ENCODE results near the gene THOC2. TPM values are rescaled to one million over a fixed set of nuclear protein-coding genes. Genes with fewer than 3 reads are reported as not detected.
"Not testable (repeated sequence)": the region's sequence is repeated elsewhere in the genome, so short reads cannot be mapped to it uniquely, and the experiment has no call there.

The THOC2 gene
- total RNA-seq, 6 experiments from 2014 or later = 24.0 to 39.8 (median 29.6) TPM

DNA sequence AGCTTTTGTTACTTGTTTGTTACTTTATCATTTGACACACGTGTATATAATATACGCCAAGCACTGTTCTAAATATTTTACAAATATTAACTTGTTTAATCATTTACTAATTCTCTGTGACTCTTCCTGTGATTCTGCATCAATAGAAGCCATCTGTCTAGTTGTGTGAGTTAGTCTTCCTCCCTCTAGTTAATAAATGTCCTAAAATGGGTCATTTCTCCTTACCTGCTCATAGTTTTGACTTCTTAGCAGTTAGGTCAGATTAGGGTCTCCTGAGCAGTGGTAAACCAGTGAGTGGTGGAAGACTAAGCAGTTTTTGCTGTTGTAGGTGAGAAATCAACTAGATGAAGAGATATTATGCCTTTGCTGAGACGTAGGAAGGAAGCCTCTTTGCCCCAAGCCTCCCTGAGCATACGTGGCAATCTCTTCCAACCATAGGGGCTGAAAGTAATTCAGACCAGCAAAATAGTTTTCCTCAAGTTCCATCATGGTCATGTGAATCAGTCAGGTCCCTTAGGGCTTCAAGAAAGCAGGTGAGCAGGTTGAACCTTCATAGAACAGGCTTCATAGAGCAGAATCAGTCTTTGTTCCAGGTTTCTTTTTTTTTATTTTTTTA is 38.7 kb upstream of the THOC2 start:
- intact Hi-C loops (cut with DNase I) = no loop called here
- DNase-seq = no peak
- Histone ChIP-seq H3K27me3 (no peaks in the 10 kb centered on the region), H3K4me1 (no peaks in the 10 kb centered on the region), H3K9me3 (no peaks in the 10 kb centered on the region), H3K36me3 (no peaks in the 10 kb centered on the region), H3K27ac (no peak overlapping the region), H3K4me3 (no peak overlapping the region)
- TF ChIP-seq, protein P1, sequence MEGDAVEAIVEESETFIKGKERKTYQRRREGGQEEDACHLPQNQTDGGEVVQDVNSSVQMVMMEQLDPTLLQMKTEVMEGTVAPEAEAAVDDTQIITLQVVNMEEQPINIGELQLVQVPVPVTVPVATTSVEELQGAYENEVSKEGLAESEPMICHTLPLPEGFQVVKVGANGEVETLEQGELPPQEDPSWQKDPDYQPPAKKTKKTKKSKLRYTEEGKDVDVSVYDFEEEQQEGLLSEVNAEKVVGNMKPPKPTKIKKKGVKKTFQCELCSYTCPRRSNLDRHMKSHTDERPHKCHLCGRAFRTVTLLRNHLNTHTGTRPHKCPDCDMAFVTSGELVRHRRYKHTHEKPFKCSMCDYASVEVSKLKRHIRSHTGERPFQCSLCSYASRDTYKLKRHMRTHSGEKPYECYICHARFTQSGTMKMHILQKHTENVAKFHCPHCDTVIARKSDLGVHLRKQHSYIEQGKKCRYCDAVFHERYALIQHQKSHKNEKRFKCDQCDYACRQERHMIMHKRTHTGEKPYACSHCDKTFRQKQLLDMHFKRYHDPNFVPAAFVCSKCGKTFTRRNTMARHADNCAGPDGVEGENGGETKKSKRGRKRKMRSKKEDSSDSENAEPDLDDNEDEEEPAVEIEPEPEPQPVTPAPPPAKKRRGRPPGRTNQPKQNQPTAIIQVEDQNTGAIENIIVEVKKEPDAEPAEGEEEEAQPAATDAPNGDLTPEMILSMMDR (IDR thresholded peaks at IDR 0.05) = no peak
- no peak for TF ChIP-seq POLR2A (IDR thresholded peaks at IDR 0.05)
- WGBS (ENCODE audit: insufficient coverage, low coverage, low lambda C conversion rate, missing lambda C conversion rate) = 31% methylated on average over 4 of the region's 4 CpGs
- peak in 2 of 4 donors; percentile 69 to 79 for ATAC-seq

DNA sequence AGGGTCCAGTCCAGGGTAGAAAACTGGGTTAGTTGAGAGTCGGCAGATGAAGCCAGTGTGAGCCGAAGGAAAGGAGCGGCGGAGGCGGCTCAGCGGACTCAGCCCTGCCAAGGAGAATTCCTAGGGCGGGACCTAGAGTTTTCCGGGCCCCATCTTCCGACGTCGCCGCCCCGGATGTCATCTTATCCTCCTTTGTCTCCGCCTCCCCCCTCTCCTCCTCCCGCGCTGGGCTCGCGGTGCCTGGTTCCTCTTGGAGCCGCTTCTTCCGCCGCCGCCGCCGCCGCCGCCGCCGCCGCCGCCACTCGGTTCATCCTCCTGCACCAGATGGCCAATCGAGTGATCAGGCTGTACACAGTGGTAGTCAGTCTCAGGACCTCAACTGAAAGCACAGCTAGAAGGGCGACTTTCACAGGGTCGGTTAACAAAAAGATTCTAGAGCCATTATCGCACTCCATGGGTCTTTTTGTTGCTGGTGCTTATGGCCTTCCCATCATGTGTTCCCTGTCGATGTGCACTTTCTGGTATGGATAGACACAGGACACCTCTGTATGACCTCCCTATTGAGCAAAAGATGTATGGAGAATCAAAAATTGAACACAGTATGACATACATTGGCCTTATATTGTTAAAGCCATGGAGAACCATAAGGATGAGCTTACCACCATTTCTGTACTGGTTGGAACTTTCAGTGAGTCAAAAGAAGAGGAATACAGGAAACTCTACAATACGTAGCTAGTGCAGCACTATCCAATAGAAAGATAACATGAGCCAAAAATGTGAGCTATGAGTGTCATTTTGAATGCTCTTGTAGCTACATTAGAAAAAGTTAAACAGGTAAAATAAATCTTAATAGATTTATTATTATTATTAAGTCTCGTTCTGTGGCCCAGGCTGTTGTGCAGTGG is 32.4 kb upstream of the THOC2 start:
- H3K27me3 ChIP-seq = no peaks in the 10 kb centered on the region
- ATAC-seq (peak; percentile 99 to 100 (median 100)), DNase-seq (peak; percentile 79 to 85 (median 81))
- no peak overlapping the region for H3K27ac ChIP-seq
- WGBS (ENCODE audit: insufficient coverage, low coverage, low lambda C conversion rate, missing lambda C conversion rate) = 28% methylated on average over 33 of the region's 38 CpGs
- H3K9me3 ChIP-seq = no peaks in the 10 kb centered on the region
- intact Hi-C loops (cut with DNase I) = no loop called here
- H3K36me3 ChIP-seq = no peaks in the 10 kb centered on the region
- no peak for TF ChIP-seq POLR2A (IDR thresholded peaks at IDR 0.05)
- no peaks in the 10 kb centered on the region for H3K4me1 ChIP-seq
- H3K4me3 ChIP-seq = peak overlapping the region; percentile 27 to 51 (median 46)

GRCh38 chrX:123759849-123760248 is 27.0 kb upstream of the THOC2 start:
- ATAC-seq; H3K4me1 ChIP-seq; H3K4me3 ChIP-seq; H3K27ac ChIP-seq; intact Hi-C loops (cut with DNase I); H3K36me3 ChIP-seq; H3K9me3 ChIP-seq; DNase-seq; H3K27me3 ChIP-seq: not testable (repeated sequence)
- WGBS (ENCODE audit: insufficient coverage, low coverage, low lambda C conversion rate, missing lambda C conversion rate) = 54% methylated on average over 2 of the region's 3 CpGs

GRCh38 chrX:123757794-123758193 is 24.9 kb upstream of the THOC2 start:
- H3K4me3 ChIP-seq; H3K36me3 ChIP-seq; H3K4me1 ChIP-seq; H3K27ac ChIP-seq; H3K27me3 ChIP-seq; H3K9me3 ChIP-seq; DNase-seq; ATAC-seq; intact Hi-C loops (cut with DNase I): not testable (repeated sequence)
- WGBS (ENCODE audit: insufficient coverage, low coverage, low lambda C conversion rate, missing lambda C conversion rate) = 73% methylated on average over 1 of the region's 1 CpG

DNA sequence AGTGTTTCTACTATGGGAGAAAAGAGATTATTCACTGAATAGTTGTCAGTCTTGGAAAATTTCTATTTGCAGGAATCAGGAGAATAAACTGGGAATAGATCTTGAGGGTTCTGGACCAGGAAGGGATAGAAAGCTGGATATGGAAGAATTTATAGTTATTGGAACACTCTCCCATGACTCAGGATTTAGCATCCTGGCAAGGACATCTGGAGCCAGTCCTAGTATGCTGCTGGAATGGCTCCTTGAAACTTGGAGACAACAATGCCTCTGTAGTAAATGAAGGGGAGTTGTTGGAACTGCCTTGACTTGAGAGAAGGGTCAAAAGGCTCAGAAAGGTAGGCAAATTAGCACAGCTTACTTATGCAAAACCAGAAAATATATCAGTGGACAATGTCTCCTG is 23.5 kb upstream of the THOC2 start:
- no peak for ATAC-seq
- intact Hi-C loops (cut with DNase I) = no loop called here

More for the DNA sequence above, 23.5 kb upstream of the THOC2 start:
- TF ChIP-seq, protein P1 (IDR thresholded peaks at IDR 0.05) = no peak
- Histone ChIP-seq H3K27me3 (no peaks in the 10 kb centered on the region), H3K4me1 (no peaks in the 10 kb centered on the region), H3K4me3 (no peak overlapping the region), H3K36me3 (no peaks in the 10 kb centered on the region), H3K9me3 (no peaks in the 10 kb centered on the region), H3K27ac (no peak overlapping the region)
- DNase-seq = no peak

All from right lobe of liver (tissue), 6 donors.